Measurements from ENCODE around the gene MEGF11.

MEGF11 gene

GRCh38 chr15:66046751-66047150 is 206.8 kb downstream of the MEGF11 start:
- DNase-seq = no peak

DNA sequence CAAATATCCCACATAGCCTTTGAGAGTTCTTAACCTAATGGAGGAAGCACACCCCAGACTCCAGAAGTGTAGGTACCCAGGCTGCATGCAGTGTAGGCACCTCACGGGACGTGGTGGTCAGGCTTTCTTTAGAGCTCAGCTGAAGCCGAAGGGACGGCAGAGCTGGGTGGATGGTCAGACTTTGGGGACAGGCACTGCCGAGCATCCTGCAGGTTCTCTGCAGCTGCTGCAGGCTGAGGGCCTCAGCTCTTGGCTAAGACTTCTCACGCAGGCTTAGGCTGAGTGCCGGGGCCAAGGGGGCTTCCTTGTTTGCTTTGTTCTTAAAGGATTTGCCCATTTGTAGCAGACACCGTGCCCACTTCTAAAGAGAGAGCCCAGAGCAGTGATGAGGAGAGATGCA is 207.2 kb downstream of the MEGF11 start:
- no peak for DNase-seq

- DNase-seq = no peak
Measured at GRCh38 chr15:66045542-66045941, 208.0 kb downstream of the MEGF11 start.

- DNase-seq = no peak
Measured at GRCh38 chr15:66044837-66045236, 208.7 kb downstream of the MEGF11 start.

- no peak for DNase-seq
Measured at GRCh38 chr15:66043264-66043663, 210.3 kb downstream of the MEGF11 start.

DNA sequence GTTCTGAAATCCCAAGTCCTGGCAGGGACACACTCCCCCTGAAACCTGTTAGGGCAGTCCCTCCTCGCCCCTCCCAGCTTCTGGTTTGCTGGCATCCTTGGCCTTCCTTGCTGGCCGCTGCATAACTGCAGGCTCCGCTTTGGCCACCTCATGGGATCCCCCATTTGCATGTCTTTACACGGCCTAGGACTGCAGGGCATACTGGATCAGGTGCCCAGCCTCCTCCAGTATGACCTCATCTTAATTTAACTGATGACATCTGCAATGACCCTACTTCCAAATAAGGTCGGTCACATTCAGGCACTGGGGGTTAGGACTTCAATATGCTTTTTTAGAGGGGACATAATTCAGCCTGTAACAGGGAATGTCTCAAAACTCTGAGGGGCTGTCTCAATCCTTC is 210.9 kb downstream of the MEGF11 start:
- no peak for DNase-seq

GRCh38 chr15:66041276-66041675 is 212.3 kb downstream of the MEGF11 start:
- no peak for DNase-seq

DNA sequence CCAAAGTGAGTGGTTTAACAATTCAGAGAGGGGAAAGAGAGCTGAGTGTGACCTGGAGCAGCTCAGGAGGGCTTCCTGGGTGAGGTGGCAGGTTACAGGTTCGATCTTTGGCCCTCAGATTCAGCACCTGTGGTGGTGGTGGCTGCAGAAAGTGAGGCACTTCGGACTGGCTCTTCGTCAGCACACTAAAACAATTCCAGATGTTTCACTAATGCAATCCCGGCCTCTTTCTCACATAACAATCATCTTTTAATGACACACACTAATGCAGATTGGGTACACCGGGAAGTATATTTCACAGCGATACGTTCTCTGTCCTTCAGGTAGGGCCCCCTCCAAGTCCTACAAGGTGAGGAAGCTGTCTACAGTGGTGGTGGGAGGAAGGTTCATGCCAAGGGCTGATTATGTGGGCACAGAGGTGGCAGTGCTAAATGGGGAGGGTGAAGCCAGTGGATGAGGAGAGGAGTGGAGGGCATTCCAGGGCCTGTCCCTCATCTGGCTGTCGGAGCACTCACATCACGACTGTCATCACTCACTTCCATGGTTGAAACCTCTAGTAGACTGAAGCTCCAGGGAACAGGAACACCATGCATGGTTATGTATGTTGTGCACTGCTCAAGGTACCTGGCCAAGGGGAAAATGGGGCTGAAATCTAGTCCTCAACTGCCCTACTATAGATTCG is 213.2 kb downstream of the MEGF11 start:
- no peak for DNase-seq

GRCh38 chr15:66039117-66039871 is 214.3 kb downstream of the MEGF11 start:
- no peak for DNase-seq

- no peak for DNase-seq
Measured at GRCh38 chr15:66038387-66039116, 215.0 kb downstream of the MEGF11 start.

- DNase-seq = no peak
Measured at GRCh38 chr15:66036859-66037258, 216.7 kb downstream of the MEGF11 start.

GRCh38 chr15:66035901-66036300 is 217.6 kb downstream of the MEGF11 start:
- DNase-seq = no peak

GRCh38 chr15:66033143-66033542 is 220.4 kb downstream of the MEGF11 start:
- no peak for DNase-seq

- no peak for DNase-seq
Measured at GRCh38 chr15:66032006-66032405, 221.5 kb downstream of the MEGF11 start.

- no peak for DNase-seq
Measured at GRCh38 chr15:66030650-66031049, 222.9 kb downstream of the MEGF11 start.

DNA sequence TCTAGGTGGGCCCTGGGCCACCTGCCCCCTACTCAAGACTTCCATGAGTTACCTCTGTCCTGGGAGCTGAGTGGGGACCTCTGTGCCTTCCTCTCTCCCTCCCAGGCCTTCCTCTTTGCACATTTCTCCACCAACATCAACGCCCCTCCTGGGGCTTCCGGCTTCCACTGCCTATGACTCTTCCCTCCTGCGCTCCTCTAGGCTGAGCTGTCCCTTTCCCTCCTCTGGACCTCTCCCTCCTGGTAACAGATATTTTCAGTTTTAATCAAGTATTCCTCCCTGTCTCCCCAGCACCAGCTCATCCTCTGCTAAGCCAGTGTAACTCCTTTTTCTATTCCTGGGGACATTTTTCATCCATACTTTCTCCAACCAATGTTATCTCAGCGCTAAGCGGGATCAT is 223.9 kb downstream of the MEGF11 start:
- DNase-seq = no peak

- DNase-seq = no peak
Measured at GRCh38 chr15:66027268-66027805, 226.2 kb downstream of the MEGF11 start.

DNA sequence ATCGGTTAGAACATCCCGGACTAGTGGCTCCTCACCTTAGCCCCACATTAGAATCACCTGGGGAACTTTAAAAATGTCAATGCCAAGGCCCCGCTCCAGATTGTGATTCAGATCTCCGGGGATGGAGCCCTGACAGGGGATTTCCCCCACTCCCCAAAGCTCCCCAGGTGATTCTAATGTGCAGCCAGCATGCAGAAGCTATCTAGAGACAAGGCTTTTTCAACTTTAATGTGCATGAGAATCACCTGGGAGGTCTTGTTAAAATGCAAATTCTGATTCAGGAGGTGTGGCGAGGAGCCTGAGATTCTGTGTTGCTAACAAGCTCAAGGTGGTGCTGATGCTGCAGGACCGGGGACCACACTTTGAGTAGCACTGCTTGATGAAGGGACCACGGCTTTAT is 227.6 kb downstream of the MEGF11 start:
- no peak for DNase-seq

GRCh38 chr15:66025015-66025452 is 228.5 kb downstream of the MEGF11 start:
- no peak for DNase-seq

DNA sequence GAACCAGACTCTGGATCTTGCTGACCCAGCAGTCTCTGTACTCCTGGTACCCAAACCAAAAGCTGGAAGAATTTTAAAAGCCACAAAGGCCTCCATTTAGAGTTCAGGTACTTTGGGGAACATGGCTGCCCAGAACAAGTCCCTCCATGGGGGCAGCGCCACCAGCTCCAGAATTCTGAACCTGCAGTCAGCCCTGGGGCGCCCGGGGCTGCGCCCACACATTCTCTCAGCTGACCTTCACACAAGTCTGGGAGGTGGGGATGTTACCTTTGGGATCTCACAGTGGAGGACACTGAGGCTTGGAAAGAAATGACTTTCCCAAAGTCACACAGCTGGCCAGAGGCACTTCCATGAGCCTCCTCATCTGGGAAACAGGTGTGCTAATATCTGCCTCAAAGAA is 229.4 kb downstream of the MEGF11 start:
- no peak for DNase-seq

DNA sequence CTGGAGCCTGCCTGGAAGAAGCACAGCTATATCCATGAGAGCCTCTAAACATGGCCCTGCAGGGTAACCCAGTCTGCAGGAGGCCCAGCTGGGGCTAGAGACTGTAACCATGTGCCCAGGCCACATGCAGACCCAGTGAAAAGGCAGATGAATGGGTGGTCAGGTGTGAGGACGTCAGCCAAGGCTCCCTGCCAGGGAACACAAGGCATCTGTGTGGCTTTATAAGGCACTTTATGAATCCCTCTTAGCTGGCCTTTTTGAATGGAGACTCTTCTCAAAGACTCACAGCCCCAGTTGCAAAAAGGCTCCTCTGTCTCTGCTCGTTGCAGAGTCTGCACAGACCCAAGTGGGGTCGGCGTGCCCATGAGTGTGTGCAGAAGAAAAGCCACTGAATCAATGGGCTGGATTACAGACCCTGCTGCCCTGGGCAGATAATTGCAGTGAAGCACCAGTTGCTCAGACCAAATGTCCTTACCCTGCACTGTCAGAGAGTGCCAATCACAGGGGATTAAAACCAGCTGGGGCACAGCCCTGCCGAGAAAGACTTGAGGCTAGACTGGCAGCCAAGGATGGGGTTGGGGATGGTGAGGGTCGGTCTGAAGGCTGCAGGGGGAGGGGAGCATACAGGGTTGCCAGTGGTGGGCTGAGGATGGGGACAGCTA is 230.1 kb downstream of the MEGF11 start:
- DNase-seq = no peak

DNA sequence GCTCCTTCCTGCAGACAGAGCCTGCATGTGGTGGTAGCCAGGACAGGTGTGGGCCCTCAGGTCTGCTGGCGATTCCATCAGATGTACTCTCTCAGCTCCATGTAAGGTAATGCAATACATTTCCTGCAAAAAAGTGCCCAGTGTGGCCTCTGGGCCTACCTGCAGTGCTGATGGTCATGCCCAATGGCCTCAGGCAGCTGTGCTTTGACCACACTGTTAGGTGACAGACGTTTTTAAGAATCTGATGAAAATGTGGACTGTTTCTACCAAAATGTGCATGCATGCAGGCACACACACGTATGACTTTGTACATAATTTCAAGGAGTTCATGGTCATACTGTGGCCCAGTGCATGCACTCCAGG is 231.4 kb downstream of the MEGF11 start:
- DNase-seq = no peak

GRCh38 chr15:66021496-66022162 is 231.9 kb downstream of the MEGF11 start:
- DNase-seq = no peak

Data from inflammatory macrophage treated with lipopolysaccharide for 4 hours (primary cell).